Measurements from ENCODE around the gene SHISAL2B.

DNA sequence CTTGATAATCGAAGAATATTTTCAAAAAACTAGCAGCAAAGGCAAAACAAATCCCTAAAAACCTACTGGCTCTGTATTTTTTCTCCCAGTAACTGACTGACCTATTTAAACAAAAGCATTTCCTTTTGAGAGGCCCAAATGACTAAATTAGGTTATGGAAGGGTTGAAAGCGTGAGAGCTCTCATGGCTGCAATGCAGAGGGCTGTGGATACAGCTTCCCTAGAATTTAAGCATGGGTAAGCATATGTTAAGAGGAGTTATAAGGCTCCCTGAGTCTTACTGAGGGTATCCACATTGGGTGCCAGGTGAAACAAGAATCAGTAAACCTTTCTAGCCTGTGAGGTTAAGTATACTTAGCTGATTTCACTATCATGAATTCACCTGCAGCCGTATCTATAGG lies 32.3 kb downstream of the SHISAL2B start:
- TF ChIP-seq CTCF (IDR thresholded peaks at IDR 0.05) (no peak), POLR2AphosphoS5 (IDR thresholded peaks at IDR 0.05) (no peak), POLR2A (IDR thresholded peaks at IDR 0.05) (no peak)

All from stomach (tissue), 4 donors.